Epithelial cell of proximal tubule (primary cell): ENCODE data around the gene PLA2G5. TPM values are rescaled to one million over a fixed set of nuclear protein-coding genes. Genes with fewer than 3 reads are reported as not detected.
"Not testable (repeated sequence)": the region's sequence is repeated elsewhere in the genome, so short reads cannot be mapped to it uniquely, and the experiment has no call there.

Experiments
- DNase-seq: peaks from one replicate; pipeline ENCODE4 v3.0.0-alpha.2; 2011; ENCODE audit warnings: low read depth
- H3K4me3 ChIP-seq: 2 replicates; pipeline ENCODE4 v1.5.1; 2011; ENCODE audit warnings: low read depth, mild to moderate bottlenecking, low read length
- total RNA-seq: library from RNA; depleted of rRNA; stranded (reverse); fragments of >200 nt; gene quantifications from 2 replicates; pipeline ENCODE4 v1.2.3, GENCODE V29; 2015
- TF ChIP-seq, protein P1 (sequence below): conservative IDR thresholded peaks from 2 replicates; pipeline ENCODE4 v1.5.1; 2012; ENCODE audit warnings: low read depth, mild to moderate bottlenecking, low read length

The PLA2G5 gene
- total RNA-seq, 1 donor from 2014 or later: not detected

DNA sequence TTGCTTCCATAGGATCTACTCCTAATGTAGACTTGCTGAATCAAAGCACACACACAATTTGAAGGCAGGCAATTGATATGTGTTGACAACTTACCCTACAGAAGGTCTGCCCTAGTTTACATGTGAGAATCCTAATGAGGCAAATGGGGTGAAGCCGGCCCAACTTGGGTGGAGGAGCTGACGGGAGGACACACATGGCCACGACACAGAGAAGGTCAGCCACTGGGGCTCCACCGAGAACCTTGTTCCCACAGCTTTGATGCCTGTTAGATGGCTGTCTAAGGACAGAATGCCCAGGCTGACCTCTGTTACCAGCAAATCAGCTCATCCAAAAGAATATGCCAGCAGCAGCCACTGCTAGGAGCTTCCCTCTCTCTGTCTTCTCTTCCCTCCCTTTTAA, 50.8 kb downstream of the PLA2G5 start:
- DNase-seq: no peak
- no peak overlapping the region for H3K4me3 ChIP-seq
- TF ChIP-seq, protein P1, sequence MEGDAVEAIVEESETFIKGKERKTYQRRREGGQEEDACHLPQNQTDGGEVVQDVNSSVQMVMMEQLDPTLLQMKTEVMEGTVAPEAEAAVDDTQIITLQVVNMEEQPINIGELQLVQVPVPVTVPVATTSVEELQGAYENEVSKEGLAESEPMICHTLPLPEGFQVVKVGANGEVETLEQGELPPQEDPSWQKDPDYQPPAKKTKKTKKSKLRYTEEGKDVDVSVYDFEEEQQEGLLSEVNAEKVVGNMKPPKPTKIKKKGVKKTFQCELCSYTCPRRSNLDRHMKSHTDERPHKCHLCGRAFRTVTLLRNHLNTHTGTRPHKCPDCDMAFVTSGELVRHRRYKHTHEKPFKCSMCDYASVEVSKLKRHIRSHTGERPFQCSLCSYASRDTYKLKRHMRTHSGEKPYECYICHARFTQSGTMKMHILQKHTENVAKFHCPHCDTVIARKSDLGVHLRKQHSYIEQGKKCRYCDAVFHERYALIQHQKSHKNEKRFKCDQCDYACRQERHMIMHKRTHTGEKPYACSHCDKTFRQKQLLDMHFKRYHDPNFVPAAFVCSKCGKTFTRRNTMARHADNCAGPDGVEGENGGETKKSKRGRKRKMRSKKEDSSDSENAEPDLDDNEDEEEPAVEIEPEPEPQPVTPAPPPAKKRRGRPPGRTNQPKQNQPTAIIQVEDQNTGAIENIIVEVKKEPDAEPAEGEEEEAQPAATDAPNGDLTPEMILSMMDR: no peak

DNA sequence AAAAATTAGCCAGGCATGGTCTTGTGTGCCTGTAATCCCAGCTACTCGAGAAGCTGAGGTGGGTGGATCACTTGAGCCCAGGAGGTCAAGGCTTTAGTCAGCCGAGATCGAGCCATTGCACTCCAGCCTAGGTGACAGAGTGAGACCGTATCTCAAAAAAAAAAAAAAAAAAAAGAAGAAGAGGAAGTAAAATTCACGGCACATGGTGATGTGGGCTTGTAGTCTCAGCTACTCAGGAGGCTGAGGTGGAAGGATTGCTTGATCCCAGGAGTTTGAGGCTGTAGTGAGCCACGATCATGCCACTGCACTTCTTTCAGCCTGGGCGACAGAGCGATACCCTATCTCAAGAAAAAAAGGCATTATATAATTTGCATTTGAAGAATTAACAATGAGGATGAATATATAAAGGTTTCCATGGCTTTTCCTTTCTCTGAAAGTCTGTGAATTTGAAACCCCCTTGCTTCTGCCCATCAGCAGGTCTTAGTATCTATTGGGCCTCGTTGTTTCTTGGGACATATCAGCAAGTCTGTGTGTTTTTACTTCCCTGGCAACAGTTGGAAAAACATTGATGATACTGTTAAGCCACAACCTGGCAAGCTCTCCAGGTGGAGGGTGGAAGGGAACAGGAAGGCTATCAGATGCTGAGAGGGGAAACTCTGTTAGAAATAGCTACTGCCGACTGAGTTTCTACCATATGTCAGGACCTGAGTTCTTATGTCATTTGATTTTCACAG, 53.9 kb downstream of the PLA2G5 start:
- peak; percentile 19 for DNase-seq
- TF ChIP-seq, protein P1: no peak

DNA sequence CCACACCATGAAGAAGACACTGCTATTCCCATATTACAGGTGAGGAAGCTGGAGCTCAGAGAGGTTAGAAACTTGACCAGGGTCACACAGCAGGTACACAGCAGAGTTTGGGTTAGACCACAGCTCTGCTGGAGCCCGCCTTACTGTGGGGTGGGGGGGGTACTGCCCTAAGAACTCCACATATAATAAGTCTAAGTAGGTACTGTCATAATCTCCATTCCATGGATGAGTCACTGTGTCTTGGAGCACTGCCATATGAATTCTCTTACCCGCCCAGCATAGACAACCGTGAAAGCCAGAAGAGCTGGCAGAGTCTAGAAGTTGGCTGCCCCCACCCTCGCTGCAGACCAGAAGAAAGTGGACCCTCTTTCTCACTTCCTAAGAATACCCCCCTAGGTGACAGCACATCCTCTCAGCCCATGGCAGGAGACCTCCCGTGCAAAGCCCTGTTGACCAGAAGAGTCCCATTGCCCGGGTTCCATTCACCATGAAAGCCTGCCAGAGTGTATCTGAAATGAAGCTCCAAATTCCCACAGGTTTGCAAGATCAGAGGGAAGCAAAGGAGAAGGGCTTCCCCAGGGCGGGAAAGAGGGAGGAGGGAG, 54.6 kb downstream of the PLA2G5 start:
- TF ChIP-seq, protein P1: no peak
- H3K4me3 ChIP-seq: no peak overlapping the region
- peak; percentile 42 for DNase-seq

More for the DNA sequence above, 53.9 kb downstream of the PLA2G5 start:
- H3K4me3 ChIP-seq: no peak overlapping the region

DNA sequence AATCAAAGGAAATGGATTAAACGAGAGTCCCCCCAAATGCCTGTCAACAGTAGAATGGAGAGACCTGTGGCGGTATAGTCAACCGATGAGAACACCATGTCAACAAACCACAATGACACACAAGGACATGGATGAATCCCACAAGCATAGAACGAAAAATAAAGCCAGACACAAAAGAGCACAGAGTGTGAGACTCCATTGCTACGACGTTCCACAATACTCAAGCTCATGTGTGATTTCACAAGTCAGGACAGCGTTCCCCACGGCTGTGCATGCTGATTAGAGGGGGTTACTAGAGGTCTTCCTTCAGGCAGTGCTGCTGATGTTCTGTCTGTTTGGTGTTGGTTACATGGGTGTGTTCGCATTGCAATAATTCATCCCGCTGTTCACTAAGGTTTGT, 55.1 kb downstream of the PLA2G5 start:
- DNase-seq: no peak
- TF ChIP-seq, protein P1: no peak
- no peak overlapping the region for H3K4me3 ChIP-seq

DNA sequence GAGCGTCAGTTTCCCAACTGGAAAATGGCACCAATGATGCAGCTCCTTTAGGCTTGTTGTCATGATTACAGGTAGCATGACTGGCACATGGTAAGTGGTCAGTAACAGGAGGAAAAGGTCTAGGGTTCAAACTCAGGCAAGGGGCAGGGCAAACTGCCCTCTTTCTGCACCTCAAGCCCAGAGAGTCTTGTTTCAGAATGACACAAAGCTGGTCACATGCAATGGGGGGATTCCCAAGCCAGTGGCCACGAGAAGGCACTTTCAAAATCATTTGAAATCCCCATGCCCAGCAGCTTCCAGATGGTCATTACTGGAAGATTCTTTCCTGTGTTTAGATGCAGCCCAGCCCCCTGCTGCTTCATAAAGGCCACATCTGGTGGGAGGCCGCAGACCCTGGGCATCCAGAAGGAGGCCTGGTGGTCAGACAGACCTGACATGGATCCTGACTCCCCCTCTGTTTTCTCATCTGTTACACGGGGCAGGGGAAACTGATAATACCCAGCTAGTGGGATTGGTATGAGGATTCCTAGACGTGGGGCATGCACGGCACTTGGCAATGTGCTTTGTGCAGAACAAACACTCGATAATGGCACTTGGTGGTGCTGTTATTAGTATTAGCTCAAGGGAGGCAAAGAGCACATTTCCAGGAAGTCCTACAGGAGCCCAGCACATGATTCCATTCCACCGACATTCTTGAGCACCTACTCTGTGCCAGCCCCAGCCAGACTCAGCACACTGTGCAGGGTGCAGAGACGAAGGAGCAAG, 56.2 kb downstream of the PLA2G5 start:
- no peak for DNase-seq
- TF ChIP-seq, protein P1: no peak
- no peak overlapping the region for H3K4me3 ChIP-seq

DNA sequence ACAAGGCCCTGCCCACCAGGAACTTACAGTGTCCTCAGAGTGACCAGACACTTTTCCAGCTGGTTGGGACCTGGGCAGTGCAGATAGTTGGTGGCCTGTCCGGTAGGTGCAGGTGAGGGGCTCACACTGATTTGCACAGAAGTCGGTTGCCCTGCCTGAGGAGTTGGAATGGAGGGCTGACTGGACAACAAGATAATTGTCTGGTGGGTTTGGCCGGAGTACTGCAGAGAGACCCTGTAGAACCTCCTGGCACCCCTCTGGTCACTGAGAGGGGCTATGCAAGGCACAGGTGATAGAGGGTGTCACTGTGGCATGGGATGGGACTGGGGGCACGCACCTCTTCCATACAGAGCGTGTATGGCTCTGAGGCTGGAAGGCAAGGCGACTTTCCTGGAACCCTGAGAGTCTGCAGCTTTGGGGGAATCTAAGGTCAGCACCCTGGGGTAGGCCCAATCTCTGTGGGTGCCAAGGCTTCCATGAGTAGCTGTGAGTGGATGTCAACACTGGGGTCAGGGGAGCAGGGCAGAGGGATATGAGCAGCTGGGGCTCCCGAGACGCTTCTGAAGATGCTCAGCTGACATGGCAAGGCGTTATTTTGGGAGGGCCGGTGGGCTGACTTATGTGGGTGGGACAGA, 56.9 kb downstream of the PLA2G5 start:
- H3K4me3 ChIP-seq: no peak overlapping the region
- TF ChIP-seq, protein P1: no peak
- DNase-seq: no peak

DNA sequence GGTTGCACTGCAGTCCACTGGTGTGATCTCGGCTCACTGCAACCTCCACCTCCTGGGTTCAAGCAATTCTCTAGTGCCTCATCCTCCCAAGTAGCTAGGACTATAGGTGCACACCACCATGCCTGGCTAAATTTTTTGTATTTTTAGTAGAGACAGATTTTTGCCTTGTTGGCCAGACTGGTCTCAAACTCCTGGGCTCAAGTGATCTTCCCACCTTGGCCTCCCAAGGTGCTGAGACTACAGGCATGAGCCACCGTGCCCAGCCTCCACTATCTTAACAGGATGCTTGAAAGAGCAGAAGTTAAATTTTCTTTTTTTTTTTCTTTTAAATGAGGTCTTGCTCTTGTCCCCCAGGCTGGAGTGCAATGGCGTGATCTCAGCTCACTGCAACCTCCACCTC, 60.5 kb downstream of the PLA2G5 start:
- not testable (repeated sequence) for DNase-seq, H3K4me3 ChIP-seq
